GM12878 (cell line): ENCODE results near the gene POLR1A. TPM values are rescaled to one million over a fixed set of nuclear protein-coding genes. Genes with fewer than 3 reads are reported as not detected.
A peak's percentile ranks its signal among the peaks of the same experiment; 100 is the strongest.

ENCODE experiments used
- ATAC-seq: fragments of 200-7000 bp; cut with Tn5 transposase; 3 replicates; pipeline ENCODE4 v1.9.1; 2020; ENCODE audit warnings: mild to moderate bottlenecking, moderate library complexity
- BruUV-seq: library from RNA; stranded (reverse); fragments of 400-500 nt; replicated peaks from 2 replicates; lab custom pipeline; 2021; lab: Mats Ljungman, UMichigan
- CTCF ChIA-PET: fragments of 300-600 bp; sonication (Branson Sonifier 250); formaldehyde crosslinking; extraction: SDS; loops from one replicate; lab custom pipeline; 2021; ENCODE audit warnings: inconsistent platforms; lab: Yijun Ruan, JAX
- POLR2A ChIA-PET: fragments of 350-600 bp; formaldehyde crosslinking; extraction: SDS; loops from one replicate; lab custom pipeline; 2021; ENCODE audit warnings: inconsistent platforms; lab: Charles Lee
- RAD21 ChIA-PET: fragments of 300-600 bp; sonication (Branson Sonifier 250); formaldehyde crosslinking; loops from one replicate; lab custom pipeline; 2023; ENCODE audit warnings: antibody characterized with exemption; ENCODE audit not compliant: unreplicated experiment; lab: Charles Lee
- SMC1A ChIA-PET: fragments of 300-600 bp; sonication (Branson Sonifier 250); formaldehyde crosslinking; loops from one replicate; lab custom pipeline; 2023; ENCODE audit not compliant: unreplicated experiment, uncharacterized antibody; lab: Charles Lee
- DNase-seq: peaks from one replicate; pipeline ENCODE4 v3.0.0-alpha.2; 2011; ENCODE audit warnings: low read depth, low spot score
- FAIRE-seq: peaks from 3 replicates; lab custom pipeline; 2011; peaks lifted over from hg19 to GRCh38; lab: Jason Lieb, UNC
- H2AFZ ChIP-seq: 2 replicates; pipeline ENCODE4 v1.6.0; 2011; ENCODE audit warnings: low read depth, low read length, control low read depth; ENCODE audit not compliant: control insufficient read depth
- H3K27ac ChIP-seq: 2 replicates; pipeline ENCODE4 v1.5.1; 2011; ENCODE audit warnings: control low read depth; ENCODE audit not compliant: control insufficient read depth, insufficient read depth
- H3K27me3 ChIP-seq, 2 experiments: replicated peaks in 1 of 2; 2 replicates each; pipeline versions ENCODE4 v1.6.0 to v1.6.1; 2011; ENCODE audit warnings: low read length in 1 of 2; ENCODE audit not compliant: control insufficient read depth in 2 of 2, insufficient read depth in 2 of 2
- H3K36me3 ChIP-seq, 2 experiments: 2 replicates each; pipeline ENCODE4 v1.5.1; 2011; ENCODE audit warnings: low read length in 1 of 2; ENCODE audit not compliant: control insufficient read depth in 2 of 2, insufficient read depth in 2 of 2
- H3K4me1 ChIP-seq: 2 replicates; pipeline ENCODE4 v1.6.1; 2011; ENCODE audit warnings: mild to moderate bottlenecking, low read length, moderate library complexity, mixed read lengths; ENCODE audit not compliant: control insufficient read depth, insufficient read depth
- H3K4me2 ChIP-seq: 2 replicates; pipeline ENCODE4 v1.6.0; 2011; ENCODE audit warnings: control low read depth; ENCODE audit not compliant: control insufficient read depth, insufficient read depth
- H3K4me3 ChIP-seq: fragments of 200-600 bp; sonication (generic); 2 replicates; pipeline ENCODE4 v1.5.1; 2016
- H3K79me2 ChIP-seq: 2 replicates; pipeline ENCODE4 v1.6.0; 2011; ENCODE audit warnings: low read length; ENCODE audit not compliant: control insufficient read depth, insufficient read depth
- H3K9ac ChIP-seq: 2 replicates; pipeline ENCODE4 v1.8.0; 2011; ENCODE audit warnings: low read length, control low read depth, mixed read lengths; ENCODE audit not compliant: control insufficient read depth, insufficient read depth
- H3K9me3 ChIP-seq: replicated peaks from 3 replicates; pipeline ENCODE4 v1.5.1; 2011; ENCODE audit warnings: mild to moderate bottlenecking, low read length; ENCODE audit not compliant: control insufficient read depth, insufficient read depth
- H4K20me1 ChIP-seq: 2 replicates; pipeline ENCODE4 v1.6.0; 2011; ENCODE audit not compliant: control insufficient read depth, insufficient read depth
- ATF7 ChIP-seq: fragments of 450-650 bp; IDR thresholded peaks from 2 replicates; pipeline ENCODE4 v1.6.1; 2016; ENCODE audit warnings: low read depth, mild to moderate bottlenecking
- BRCA1 ChIP-seq: IDR thresholded peaks from 2 replicates; pipeline ENCODE4 v1.6.1; 2011; ENCODE audit warnings: low read depth, low read length, improper control_type of control experiment
- FOXK2 ChIP-seq: fragments of 450-650 bp; IDR thresholded peaks from 2 replicates; pipeline ENCODE4 v1.6.1; 2017; ENCODE audit warnings: mild to moderate bottlenecking, moderate library complexity
- MEF2A ChIP-seq: IDR thresholded peaks from 2 replicates; pipeline ENCODE4 v1.6.1; 2011; ENCODE audit warnings: low read depth, mild to moderate bottlenecking, low read length, moderate library complexity; ENCODE audit not compliant: insufficient read depth
- NR2C1 ChIP-seq: fragments of 450-650 bp; IDR thresholded peaks from 2 replicates; pipeline ENCODE4 v1.6.1; 2017; ENCODE audit warnings: antibody characterized with exemption, mild to moderate bottlenecking, moderate library complexity
- RAD21 ChIP-seq: IDR thresholded peaks from 2 replicates; pipeline ENCODE4 v1.6.1; 2011; ENCODE audit warnings: mild to moderate bottlenecking, low read depth, low read length, moderate library complexity; ENCODE audit not compliant: insufficient read depth
- TARDBP ChIP-seq: IDR thresholded peaks from 2 replicates; pipeline ENCODE4 v1.6.1; 2016; ENCODE audit warnings: borderline replicate concordance
- ZNF217 ChIP-seq: fragments of 450-650 bp; IDR thresholded peaks from 2 replicates; pipeline ENCODE4 v1.6.1; 2017; ENCODE audit warnings: antibody characterized with exemption, mild to moderate bottlenecking
- ZNF274 ChIP-seq: IDR thresholded peaks from one replicate; pipeline ENCODE4 v1.8.0; 2011; ENCODE audit not compliant: insufficient read length, insufficient read depth
- WGBS: methylation state at CpG from one replicate; pipeline ENCODE4 v1.1.6; 2016; ENCODE audit warnings: low lambda C conversion rate; ENCODE audit not compliant: insufficient replicate concordance, insufficient coverage; ENCODE audit errors: missing lambda C conversion rate; 5-methylcytosine and 5-hydroxymethylcytosine counted together
- in situ Hi-C: fragments of 300-500 bp; cut with MboI; formaldehyde crosslinking; loops from 9 replicates; pipeline ENCODE4 v1.14.3; 2018; ENCODE audit warnings: mixed read lengths
- intact Hi-C: fragments of 100-400 bp; cut with micrococcal nuclease; formaldehyde crosslinking; loops from one replicate; pipeline ENCODE4 v1.14.2; 2022; ENCODE audit not compliant: unreplicated experiment
- polyA plus RNA-seq, 11 experiments: library from polyadenylated mRNA; depleted of rRNA in 4 of 11; unstranded in 6 of 11; stranded (reverse) in 5 of 11; fragments of >200 nt; fragmentation: Nextera tagmentation in 4 of 11; fragmentation: Illumina TruSeq in 1 of 11; extraction: Ambion mirVana in 4 of 11; extraction: Trizol in 1 of 11; gene quantifications; 1 replicate in 1 of 11; 2 replicates in 10 of 11; pipeline versions ENCODE4 v1.2.1 to v1.2.3, GENCODE V29; 2011 to 2016; ENCODE audit warnings: inconsistent platforms in 2 of 11, missing spikeins in 2 of 11, low read depth in 1 of 11
- total RNA-seq, 4 experiments: library from RNA; depleted of rRNA in 3 of 4; stranded (reverse); fragments of >200 nt in 3 of 4; fragmentation: Illumina TruSeq in 1 of 4; extraction: Trizol in 1 of 4; gene quantifications; 2 replicates each; pipeline versions ENCODE4 v1.2.1 to v1.2.3, GENCODE V29; 2013 to 2021
- TF ChIP-seq, protein P1 (sequence below): fragments of 450-650 bp; IDR thresholded peaks from 2 replicates; pipeline ENCODE4 v1.6.1; 2017; ENCODE audit warnings: mild to moderate bottlenecking, low read depth, inconsistent platforms; ENCODE audit not compliant: poor library complexity, severe bottlenecking
- TF ChIP-seq, protein P2 (sequence below): fragments of 450-650 bp; IDR thresholded peaks from 2 replicates; pipeline ENCODE4 v1.6.1; 2017; ENCODE audit warnings: mild to moderate bottlenecking

Gene POLR1A
- total and polyA plus RNA-seq, 10 of the 15 experiments (the other 5 are each of a cell fraction or from before 2014, with no cell fraction given): 2.1 to 53.9 (median 17.8) TPM

DNA sequence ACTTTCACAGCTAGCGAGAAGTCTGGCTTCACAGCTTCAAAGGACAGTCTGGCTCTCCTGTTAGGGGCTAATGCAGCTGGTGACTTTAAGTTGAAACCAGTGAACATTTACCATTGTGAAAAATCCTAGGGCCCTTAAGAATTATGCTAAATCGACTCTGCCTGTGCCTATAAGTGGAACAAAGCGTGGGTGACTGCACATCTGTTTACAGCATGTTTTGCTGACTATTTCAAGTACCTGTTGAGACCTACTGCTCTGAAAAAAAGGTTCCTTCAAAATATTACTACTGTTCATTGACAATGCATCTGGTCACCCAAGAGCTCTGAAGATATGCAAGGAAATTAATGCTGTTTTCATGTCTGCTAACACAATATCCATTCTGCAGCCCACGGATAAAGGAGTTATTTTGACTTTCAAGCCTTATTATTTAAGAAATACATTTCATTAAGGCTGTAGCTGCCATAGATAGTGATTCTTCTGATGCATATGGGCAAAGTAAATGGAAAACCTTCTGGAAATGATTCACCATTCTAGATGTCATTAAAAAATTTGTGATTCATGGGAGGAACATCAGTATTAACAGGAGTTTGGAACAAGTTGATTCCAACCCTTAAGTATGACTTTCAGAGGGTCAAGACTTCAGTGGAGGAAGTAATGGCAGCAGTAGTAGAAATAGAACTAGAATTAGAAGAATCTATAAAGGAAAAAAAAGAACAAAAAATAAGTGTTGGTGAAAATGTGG lies 48.9 kb downstream of the POLR1A start:
- SMC1A ChIA-PET: interaction anchor here (1.1 kb wide), 1 partner anchor 11 kb away, joined by 3 read pairs; no protein-coding TSS in a partner anchor
- Histone ChIP-seq H4K20me1 (no peaks in the 10 kb centered on the region), H2AFZ (no peak overlapping the region), H3K9me3 (no peaks in the 10 kb centered on the region), H3K36me3 (peaks cover 13 to 22% of the 10 kb centered on the region in 2 experiments; a peak in 3 of 4 replicates), H3K27ac (no peak overlapping the region), H3K4me2 (no peak overlapping the region), H3K4me1 (no peaks in the 10 kb centered on the region), H3K9ac (no peak overlapping the region), H3K4me3 (no peak overlapping the region), H3K79me2 (no peaks in the 10 kb centered on the region), H3K27me3 (no peaks in the 10 kb centered on the region)
- TSS peak; percentile 15 for BruUV-seq
- CTCF ChIA-PET: interaction anchor here (0.9 to 2.2 kb wide), 3 partner anchors 24 to 243 kb away, joined by 4 to 6 read pairs (median 5); no protein-coding TSS in a partner anchor
- DNase-seq (no peak), FAIRE-seq (no peak), ATAC-seq (no peak)
- in situ Hi-C loops (no loop called here), intact Hi-C loops (no loop called here)
- POLR2A ChIA-PET: interaction anchor here (0.6 kb wide), 1 partner anchor 13 kb away, joined by 3 read pairs; no protein-coding TSS in a partner anchor
- 74% methylated on average over 4 of the region's 4 CpGs for WGBS
- no peak for TF ChIP-seq ATF7
- TF ChIP-seq BRCA1: no peak
- TF ChIP-seq, protein P1, sequence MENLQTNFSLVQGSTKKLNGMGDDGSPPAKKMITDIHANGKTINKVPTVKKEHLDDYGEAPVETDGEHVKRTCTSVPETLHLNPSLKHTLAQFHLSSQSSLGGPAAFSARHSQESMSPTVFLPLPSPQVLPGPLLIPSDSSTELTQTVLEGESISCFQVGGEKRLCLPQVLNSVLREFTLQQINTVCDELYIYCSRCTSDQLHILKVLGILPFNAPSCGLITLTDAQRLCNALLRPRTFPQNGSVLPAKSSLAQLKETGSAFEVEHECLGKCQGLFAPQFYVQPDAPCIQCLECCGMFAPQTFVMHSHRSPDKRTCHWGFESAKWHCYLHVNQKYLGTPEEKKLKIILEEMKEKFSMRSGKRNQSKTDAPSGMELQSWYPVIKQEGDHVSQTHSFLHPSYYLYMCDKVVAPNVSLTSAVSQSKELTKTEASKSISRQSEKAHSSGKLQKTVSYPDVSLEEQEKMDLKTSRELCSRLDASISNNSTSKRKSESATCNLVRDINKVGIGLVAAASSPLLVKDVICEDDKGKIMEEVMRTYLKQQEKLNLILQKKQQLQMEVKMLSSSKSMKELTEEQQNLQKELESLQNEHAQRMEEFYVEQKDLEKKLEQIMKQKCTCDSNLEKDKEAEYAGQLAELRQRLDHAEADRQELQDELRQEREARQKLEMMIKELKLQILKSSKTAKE: no peak
- no peak for TF ChIP-seq TARDBP
- TF ChIP-seq, protein P2, sequence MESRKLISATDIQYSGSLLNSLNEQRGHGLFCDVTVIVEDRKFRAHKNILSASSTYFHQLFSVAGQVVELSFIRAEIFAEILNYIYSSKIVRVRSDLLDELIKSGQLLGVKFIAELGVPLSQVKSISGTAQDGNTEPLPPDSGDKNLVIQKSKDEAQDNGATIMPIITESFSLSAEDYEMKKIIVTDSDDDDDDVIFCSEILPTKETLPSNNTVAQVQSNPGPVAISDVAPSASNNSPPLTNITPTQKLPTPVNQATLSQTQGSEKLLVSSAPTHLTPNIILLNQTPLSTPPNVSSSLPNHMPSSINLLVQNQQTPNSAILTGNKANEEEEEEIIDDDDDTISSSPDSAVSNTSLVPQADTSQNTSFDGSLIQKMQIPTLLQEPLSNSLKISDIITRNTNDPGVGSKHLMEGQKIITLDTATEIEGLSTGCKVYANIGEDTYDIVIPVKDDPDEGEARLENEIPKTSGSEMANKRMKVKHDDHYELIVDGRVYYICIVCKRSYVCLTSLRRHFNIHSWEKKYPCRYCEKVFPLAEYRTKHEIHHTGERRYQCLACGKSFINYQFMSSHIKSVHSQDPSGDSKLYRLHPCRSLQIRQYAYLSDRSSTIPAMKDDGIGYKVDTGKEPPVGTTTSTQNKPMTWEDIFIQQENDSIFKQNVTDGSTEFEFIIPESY: no peak
- TF ChIP-seq MEF2A: no peak
- no peak for TF ChIP-seq ZNF274
- no peak for TF ChIP-seq NR2C1
- no peak for TF ChIP-seq FOXK2
- no peak for TF ChIP-seq RAD21
- no peak for TF ChIP-seq ZNF217
- RAD21 ChIA-PET: no interaction called here
